ENCODE data around the gene DSCAML1.
A peak's percentile ranks its signal among the peaks of the same experiment; 100 is the strongest.

DSCAML1 gene

DNA sequence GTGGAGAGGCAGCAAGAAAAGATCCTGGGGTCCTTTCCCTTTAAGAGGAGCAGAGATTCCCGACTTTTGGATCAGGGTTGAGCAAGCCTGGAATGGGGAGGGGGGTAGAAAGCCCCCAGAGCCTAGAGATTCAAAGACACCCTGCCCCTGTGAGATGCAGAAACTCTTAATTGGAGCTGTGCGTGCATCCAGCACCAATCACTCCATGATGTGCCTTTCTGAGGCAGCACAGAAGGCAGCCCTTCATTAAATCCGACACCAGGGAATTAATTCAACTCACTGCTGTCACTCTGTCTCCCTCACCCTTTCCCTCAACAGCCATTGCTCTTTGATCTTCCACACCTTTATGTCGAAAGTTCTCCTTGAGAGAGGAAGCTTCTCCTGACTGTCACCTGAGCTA, 43.0 kb downstream of the DSCAML1 start:
- TF ChIP-seq, protein P1, sequence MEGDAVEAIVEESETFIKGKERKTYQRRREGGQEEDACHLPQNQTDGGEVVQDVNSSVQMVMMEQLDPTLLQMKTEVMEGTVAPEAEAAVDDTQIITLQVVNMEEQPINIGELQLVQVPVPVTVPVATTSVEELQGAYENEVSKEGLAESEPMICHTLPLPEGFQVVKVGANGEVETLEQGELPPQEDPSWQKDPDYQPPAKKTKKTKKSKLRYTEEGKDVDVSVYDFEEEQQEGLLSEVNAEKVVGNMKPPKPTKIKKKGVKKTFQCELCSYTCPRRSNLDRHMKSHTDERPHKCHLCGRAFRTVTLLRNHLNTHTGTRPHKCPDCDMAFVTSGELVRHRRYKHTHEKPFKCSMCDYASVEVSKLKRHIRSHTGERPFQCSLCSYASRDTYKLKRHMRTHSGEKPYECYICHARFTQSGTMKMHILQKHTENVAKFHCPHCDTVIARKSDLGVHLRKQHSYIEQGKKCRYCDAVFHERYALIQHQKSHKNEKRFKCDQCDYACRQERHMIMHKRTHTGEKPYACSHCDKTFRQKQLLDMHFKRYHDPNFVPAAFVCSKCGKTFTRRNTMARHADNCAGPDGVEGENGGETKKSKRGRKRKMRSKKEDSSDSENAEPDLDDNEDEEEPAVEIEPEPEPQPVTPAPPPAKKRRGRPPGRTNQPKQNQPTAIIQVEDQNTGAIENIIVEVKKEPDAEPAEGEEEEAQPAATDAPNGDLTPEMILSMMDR (IDR thresholded peaks at IDR 0.05; ENCODE audit: low read depth, low read length) = no peak
- DNase-seq = no peak
- Histone ChIP-seq H3K4me3 (ENCODE audit: low read depth, low read length) (no peak overlapping the region), H3K9me3 (ENCODE audit: severe bottlenecking) (no peaks in the 10 kb centered on the region), H3K36me3 (no peaks in the 10 kb centered on the region), H3K27me3 (ENCODE audit: insufficient read depth, low read depth, severe bottlenecking) (peaks cover 2% of the 10 kb centered on the region), H3K27ac (no peak overlapping the region)

DNA sequence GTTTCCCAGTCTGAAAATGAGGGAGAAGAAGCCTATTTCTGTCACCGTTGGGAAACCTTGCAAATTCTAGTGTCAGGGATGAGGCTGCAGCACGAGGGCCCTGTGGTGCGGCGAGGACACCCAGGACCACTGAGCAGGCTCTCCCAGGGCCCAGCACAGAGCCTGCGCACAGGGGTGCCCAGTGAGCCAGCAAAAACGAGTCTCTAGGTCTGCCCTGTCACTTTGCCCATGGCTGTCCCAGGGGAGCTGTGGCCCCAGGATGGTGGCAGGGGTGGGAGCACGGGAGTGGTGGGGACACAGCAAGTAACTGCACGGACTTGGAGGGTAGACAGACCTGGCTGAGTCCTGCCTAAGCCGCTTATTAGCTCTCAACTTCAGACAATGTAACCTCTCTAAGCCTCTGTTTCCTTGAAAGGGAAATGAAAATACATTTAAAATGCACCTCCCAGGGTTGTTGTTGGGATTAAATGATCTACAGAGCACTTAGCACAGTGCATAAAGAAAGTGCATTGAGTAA, 44.2 kb downstream of the DSCAML1 start:
- TF ChIP-seq, protein P1 (IDR thresholded peaks at IDR 0.05; ENCODE audit: low read depth, low read length) = no peak
- peak; percentile 51 for DNase-seq

DNA sequence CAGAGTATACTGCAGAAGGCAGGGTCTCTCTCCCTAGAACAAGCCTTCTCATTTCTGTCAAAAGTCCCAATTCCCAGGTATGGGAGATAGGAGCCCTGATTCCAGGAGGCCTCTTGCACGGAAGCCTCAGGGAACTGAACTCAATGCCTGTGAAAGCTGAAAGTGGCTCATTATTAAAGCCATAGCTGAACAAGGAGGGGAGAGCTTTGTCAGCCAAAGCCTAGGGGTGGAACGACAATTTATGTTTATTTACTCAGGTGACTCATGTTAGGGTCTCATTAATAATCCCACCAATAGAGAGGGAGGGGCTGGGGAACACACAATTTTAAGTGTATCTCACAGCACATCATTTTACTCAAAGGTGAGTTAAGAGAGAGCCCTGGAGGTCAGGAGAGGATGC, 44.9 kb downstream of the DSCAML1 start:
- TF ChIP-seq, protein P1 (IDR thresholded peaks at IDR 0.05; ENCODE audit: low read depth, low read length) = no peak
- Histone ChIP-seq H3K36me3 (no peaks in the 10 kb centered on the region), H3K9me3 (ENCODE audit: severe bottlenecking) (no peaks in the 10 kb centered on the region), H3K4me3 (ENCODE audit: low read depth, low read length) (no peak overlapping the region), H3K27me3 (ENCODE audit: insufficient read depth, low read depth, severe bottlenecking) (peaks cover 2% of the 10 kb centered on the region), H3K27ac (no peak overlapping the region)
- no peak for DNase-seq

More for the DNA sequence above, 44.2 kb downstream of the DSCAML1 start:
- Histone ChIP-seq H3K4me3 (ENCODE audit: low read depth, low read length) (peak overlapping the region; percentile 15; the same call in 1 of the 2 replicates), H3K27ac (no peak overlapping the region), H3K36me3 (no peaks in the 10 kb centered on the region), H3K27me3 (ENCODE audit: insufficient read depth, low read depth, severe bottlenecking) (peaks cover 2% of the 10 kb centered on the region), H3K9me3 (ENCODE audit: severe bottlenecking) (no peaks in the 10 kb centered on the region)

DNA sequence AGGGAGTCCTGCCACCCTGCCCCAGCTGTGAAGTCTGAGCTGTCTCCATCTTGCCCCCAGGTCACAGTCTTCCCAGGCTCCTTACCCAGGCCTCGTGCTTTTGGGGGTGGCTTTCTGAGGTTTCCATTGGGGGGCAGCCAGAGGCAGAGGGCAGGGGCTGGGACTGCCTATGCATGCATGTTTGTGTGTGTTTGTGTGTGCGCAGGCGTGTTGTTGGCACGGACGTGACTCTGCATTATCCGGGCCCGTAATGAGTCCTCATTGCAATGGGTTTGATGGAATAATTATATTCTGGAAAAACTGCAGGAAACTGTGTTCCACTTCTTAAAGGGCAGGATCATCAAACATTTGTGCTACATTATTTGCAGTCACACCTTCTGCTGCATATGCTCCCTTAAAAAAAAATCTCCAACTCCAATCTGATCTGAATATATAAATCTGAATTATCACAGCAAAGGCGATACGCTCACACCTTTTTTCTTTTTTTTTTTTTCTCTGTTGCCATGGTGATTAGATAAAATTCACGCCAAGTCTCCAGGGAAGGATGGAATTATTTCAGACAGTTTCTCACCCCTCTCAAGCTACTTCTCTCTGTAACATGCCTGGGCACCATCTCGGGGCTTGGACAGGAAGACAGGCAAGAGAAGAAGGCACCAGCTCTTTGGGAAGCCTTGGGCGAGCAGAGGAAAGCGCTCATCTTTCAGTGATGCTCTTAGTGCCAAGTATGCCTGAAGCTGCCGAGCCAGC, 45.9 kb downstream of the DSCAML1 start:
- H3K27ac ChIP-seq = no peak overlapping the region
- no peaks in the 10 kb centered on the region for H3K9me3 ChIP-seq (ENCODE audit: severe bottlenecking)
- TF ChIP-seq, protein P1 (IDR thresholded peaks at IDR 0.05; ENCODE audit: low read depth, low read length) = no peak
- DNase-seq = no peak
- H3K27me3 ChIP-seq (ENCODE audit: insufficient read depth, low read depth, severe bottlenecking) = peaks cover 2% of the 10 kb centered on the region
- no peak overlapping the region for H3K4me3 ChIP-seq (ENCODE audit: low read depth, low read length)
- H3K36me3 ChIP-seq = no peaks in the 10 kb centered on the region

DNA sequence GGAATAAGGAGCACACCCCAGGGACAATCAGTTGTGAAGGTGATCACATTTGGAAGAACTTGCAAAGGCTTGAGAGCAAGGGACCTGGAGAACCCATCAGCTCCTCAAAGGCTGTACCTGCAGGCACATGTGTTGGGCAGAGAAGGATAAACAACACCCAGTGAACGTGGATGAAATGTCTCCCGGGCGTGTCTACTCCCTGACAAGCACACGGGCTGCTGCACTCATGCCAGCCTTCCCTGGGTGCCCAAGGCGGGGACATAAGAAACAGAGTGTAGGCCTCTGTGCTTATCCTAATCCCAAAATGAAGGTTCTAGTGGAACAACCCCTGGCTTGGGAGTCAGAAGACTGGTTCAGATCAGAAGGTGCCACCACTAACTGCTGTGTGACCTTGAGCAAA, 46.7 kb downstream of the DSCAML1 start:
- Histone ChIP-seq H3K4me3 (ENCODE audit: low read depth, low read length) (no peak overlapping the region), H3K27ac (no peak overlapping the region), H3K36me3 (no peaks in the 10 kb centered on the region), H3K9me3 (ENCODE audit: severe bottlenecking) (no peaks in the 10 kb centered on the region), H3K27me3 (ENCODE audit: insufficient read depth, low read depth, severe bottlenecking) (peaks cover 2% of the 10 kb centered on the region)
- TF ChIP-seq, protein P1 (IDR thresholded peaks at IDR 0.05; ENCODE audit: low read depth, low read length) = no peak
- no peak for DNase-seq

All from WERI-Rb-1 (cell line).